ENCODE measurements around the gene PSENEN.

GRCh38 chr19:35729021-35729420 is 16.4 kb upstream of the PSENEN start:
- no peak for TF ChIP-seq CTCF (conservative IDR thresholded peaks at IDR 0.05; ENCODE audit: low read depth in 2 of 2)
- TF ChIP-seq POLR2AphosphoS5 (IDR thresholded peaks at IDR 0.05; ENCODE audit: low read depth): no peak
- no peak for TF ChIP-seq JUNB (IDR thresholded peaks at IDR 0.05; ENCODE audit: unreplicated experiment)
- TF ChIP-seq REST (IDR thresholded peaks at IDR 0.05; ENCODE audit: unreplicated experiment): no peak
- TF ChIP-seq CREB1 (CRISPR knock-in tag; IDR thresholded peaks at IDR 0.05; ENCODE audit: low read depth): no peak
- TF ChIP-seq EZH2 (IDR thresholded peaks at IDR 0.05; ENCODE audit: low read depth, unreplicated experiment): no peak
- TF ChIP-seq EZH2phosphoT487 (IDR thresholded peaks at IDR 0.05; ENCODE audit: unreplicated experiment): no peak
- no peak for TF ChIP-seq STAT1 (IDR thresholded peaks at IDR 0.05; ENCODE audit: unreplicated experiment)
- TF ChIP-seq ZNF331 (CRISPR knock-in tag; IDR thresholded peaks at IDR 0.05; ENCODE audit: low read depth): no peak
- no peak for TF ChIP-seq ZNF462 (CRISPR knock-in tag; IDR thresholded peaks at IDR 0.05)
- no peak for TF ChIP-seq ETS1 (IDR thresholded peaks at IDR 0.05)

Measured in GM23338 (cell line).